DND-41 (cell line): ENCODE measurements around the gene SRCAP.

ENCODE experiments used
- ATAC-seq: fragments of 200-7000 bp; cut with Tn5 transposase; 3 replicates; pipeline ENCODE4 v1.9.1; 2021; ENCODE audit warnings: low read depth; ENCODE audit not compliant: insufficient read depth
- DNase-seq: peaks from one replicate; pipeline ENCODE4 v3.0.0-alpha.2; 2020
- H2AFZ ChIP-seq: 2 replicates; pipeline ENCODE4 v1.6.0; 2012; ENCODE audit warnings: low read depth, low read length
- H3K27ac ChIP-seq: 2 replicates; pipeline ENCODE4 v1.5.1; 2012; ENCODE audit warnings: low read length, inconsistent platforms
- H3K27me3 ChIP-seq: fragments of 200-600 bp; sonication (generic); 2 replicates; pipeline ENCODE4 v1.6.0; 2012; ENCODE audit warnings: low read length, mild to moderate bottlenecking, inconsistent platforms; ENCODE audit not compliant: insufficient read depth, poor library complexity
- H3K36me3 ChIP-seq: 2 replicates; pipeline ENCODE4 v1.5.1; 2012; ENCODE audit warnings: low read length, inconsistent platforms; ENCODE audit not compliant: insufficient read depth
- H3K4me1 ChIP-seq: 2 replicates; pipeline ENCODE4 v1.5.1; 2012; ENCODE audit warnings: mild to moderate bottlenecking, low read length; ENCODE audit not compliant: insufficient read depth
- H3K4me2 ChIP-seq: 2 replicates; pipeline ENCODE4 v1.6.0; 2012; ENCODE audit warnings: mild to moderate bottlenecking, moderate library complexity, low read length, inconsistent platforms; ENCODE audit not compliant: insufficient read depth
- H3K4me3 ChIP-seq, 2 experiments: fragments of 200-600 bp in 1 of 2; shearing (Covaris generic) in 1 of 2; 2 replicates each; pipeline ENCODE4 v1.5.1; 2012 to 2016; ENCODE audit warnings: inconsistent platforms in 2 of 2, low read length in 2 of 2, mild to moderate bottlenecking in 2 of 2, low read depth in 1 of 2, moderate library complexity in 1 of 2
- H3K79me2 ChIP-seq: 2 replicates; pipeline ENCODE4 v1.6.0; 2012; ENCODE audit warnings: low read length, inconsistent platforms; ENCODE audit not compliant: insufficient read depth
- H3K9ac ChIP-seq: 2 replicates; pipeline ENCODE4 v1.6.0; 2012; ENCODE audit warnings: low read depth, mild to moderate bottlenecking, inconsistent platforms, low read length, moderate library complexity
- H3K9me3 ChIP-seq: 2 replicates; pipeline ENCODE4 v1.5.1; 2012; ENCODE audit warnings: low read length, moderate library complexity, mild to moderate bottlenecking, inconsistent platforms; ENCODE audit not compliant: insufficient read depth, severe bottlenecking
- H4K20me1 ChIP-seq: 2 replicates; pipeline ENCODE4 v1.6.0; 2012; ENCODE audit warnings: low read length; ENCODE audit not compliant: insufficient read depth
- CTCF ChIP-seq: IDR thresholded peaks from 2 replicates; pipeline ENCODE4 v1.5.1; 2012; ENCODE audit warnings: borderline replicate concordance, low read length, moderate library complexity, mild to moderate bottlenecking; ENCODE audit not compliant: poor library complexity, severe bottlenecking; ENCODE audit errors: extremely low read depth
- EZH2 ChIP-seq: IDR thresholded peaks from 3 replicates; pipeline ENCODE4 v1.6.1; 2012; ENCODE audit warnings: borderline replicate concordance, low read depth, mild to moderate bottlenecking, moderate library complexity, low read length, inconsistent platforms; ENCODE audit not compliant: severe bottlenecking

Gene SRCAP

GRCh38 chr16:30723725-30724355 lies 24.9 kb downstream of the SRCAP start:
- H2AFZ ChIP-seq, result no peak overlapping the region
- H3K9ac ChIP-seq, result no peak overlapping the region
- ATAC-seq, result no peak
- peaks cover 66% of the 10 kb centered on the region for H3K79me2 ChIP-seq
- H3K4me2 ChIP-seq, result no peak overlapping the region
- no peak for TF ChIP-seq CTCF
- TF ChIP-seq EZH2, result no peak
- H3K27ac ChIP-seq, result no peak overlapping the region
- H3K36me3 ChIP-seq, result peaks cover 96% of the 10 kb centered on the region
- no peaks in the 10 kb centered on the region for H3K9me3 ChIP-seq
- H4K20me1 ChIP-seq, result peaks cover 59% of the 10 kb centered on the region
- no peak for DNase-seq
- no peaks in the 10 kb centered on the region for H3K27me3 ChIP-seq
- H3K4me1 ChIP-seq, result no peaks in the 10 kb centered on the region
- no peak overlapping the region for H3K4me3 ChIP-seq

DNA sequence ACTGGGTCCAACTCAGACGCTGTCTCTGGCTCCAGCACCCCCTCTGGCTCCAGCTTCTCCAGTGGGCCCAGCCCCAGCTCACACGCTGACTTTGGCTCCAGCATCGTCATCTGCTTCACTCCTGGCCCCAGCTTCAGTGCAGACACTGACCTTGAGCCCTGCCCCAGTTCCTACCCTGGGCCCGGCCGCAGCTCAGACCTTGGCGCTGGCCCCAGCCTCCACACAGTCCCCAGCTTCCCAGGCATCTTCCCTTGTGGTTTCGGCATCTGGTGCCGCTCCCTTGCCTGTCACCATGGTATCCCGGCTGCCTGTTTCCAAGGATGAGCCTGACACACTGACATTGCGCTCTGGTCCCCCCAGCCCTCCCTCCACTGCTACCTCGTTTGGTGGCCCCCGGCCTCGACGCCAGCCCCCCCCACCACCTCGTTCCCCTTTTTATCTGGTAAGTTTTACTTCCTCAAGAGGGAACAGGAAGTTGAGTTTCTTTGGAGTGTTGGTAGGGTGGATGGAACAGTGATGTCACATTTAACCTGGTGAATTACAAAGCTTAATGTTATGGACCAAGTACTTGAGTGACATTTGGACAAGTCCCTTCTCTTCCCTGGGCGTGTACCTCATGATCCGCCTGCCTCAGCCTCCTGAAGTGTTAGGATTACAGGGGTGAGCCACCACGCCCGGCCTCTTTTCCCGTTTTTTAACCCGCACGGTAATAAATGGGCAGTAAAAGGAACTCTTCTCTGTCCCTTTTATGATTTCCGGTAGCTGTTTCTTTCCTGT lies 25.9 kb downstream of the SRCAP start:
- Histone ChIP-seq H3K79me2 (peaks cover 59% of the 10 kb centered on the region), H4K20me1 (peaks cover 54% of the 10 kb centered on the region), H3K27ac (no peak overlapping the region), H3K4me1 (no peaks in the 10 kb centered on the region), H2AFZ (no peak overlapping the region), H3K4me2 (no peak overlapping the region), H3K4me3 (no peak overlapping the region), H3K36me3 (peaks cover 98% of the 10 kb centered on the region), H3K27me3 (no peaks in the 10 kb centered on the region), H3K9me3 (no peaks in the 10 kb centered on the region), H3K9ac (no peak overlapping the region)
- 0 out of 3 replicates have a peak, but pooled peaks have one; percentile 11 for ATAC-seq
- no peak for DNase-seq
- TF ChIP-seq CTCF, result no peak
- TF ChIP-seq EZH2, result no peak

DNA sequence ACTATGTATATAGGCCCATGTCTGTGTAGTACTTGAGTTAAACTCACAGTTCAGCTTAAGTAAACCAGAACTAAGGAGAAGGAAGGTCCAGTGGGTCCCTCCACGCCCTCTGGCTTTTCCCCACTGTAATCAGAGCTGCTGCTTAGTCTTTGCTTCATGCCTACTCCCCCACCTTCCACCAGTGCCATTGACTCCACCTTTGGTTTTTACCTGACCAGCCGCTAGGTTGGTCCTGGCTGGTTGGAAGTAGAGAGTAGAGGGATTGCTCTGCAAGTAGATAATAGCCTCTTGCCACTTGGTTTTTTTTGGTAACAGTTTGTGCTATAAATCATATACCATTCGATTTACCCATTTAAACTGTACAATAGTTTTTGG lies 26.4 kb downstream of the SRCAP start:
- Histone ChIP-seq H3K4me3 (no peak overlapping the region), H3K79me2 (peaks cover 53% of the 10 kb centered on the region), H2AFZ (no peak overlapping the region), H3K27me3 (no peaks in the 10 kb centered on the region), H3K4me2 (no peak overlapping the region), H3K9me3 (no peaks in the 10 kb centered on the region), H3K36me3 (peaks cover 97% of the 10 kb centered on the region), H3K9ac (no peak overlapping the region), H4K20me1 (peaks cover 49% of the 10 kb centered on the region), H3K4me1 (no peaks in the 10 kb centered on the region), H3K27ac (no peak overlapping the region)
- no peak for DNase-seq
- no peak for TF ChIP-seq CTCF
- TF ChIP-seq EZH2, result no peak
- ATAC-seq, result no peak
